Bronchial epithelial cell (primary cell): ENCODE measurements around the gene VSIR. TPM values are rescaled to one million over a fixed set of nuclear protein-coding genes. Genes with fewer than 3 reads are reported as not detected.
A peak's percentile ranks its signal among the peaks of the same experiment; 100 is the strongest.

Experiments
- DNase-seq: peaks from one replicate; pipeline ENCODE4 v3.0.0-alpha.2; 2010; ENCODE audit warnings: low read depth
- FAIRE-seq: peaks from 2 replicates; lab custom pipeline; 2011; peaks lifted over from hg19 to GRCh38; lab: Jason Lieb, UNC
- H3K27me3 ChIP-seq: 2 replicates; pipeline ENCODE4 v1.5.1; 2011; ENCODE audit warnings: low read length; ENCODE audit not compliant: control insufficient read depth, insufficient read depth
- H3K36me3 ChIP-seq: 2 replicates; pipeline ENCODE4 v1.5.1; 2011; ENCODE audit warnings: low read length; ENCODE audit not compliant: control insufficient read depth, insufficient read depth
- H3K4me3 ChIP-seq: 2 replicates; pipeline ENCODE4 v1.5.1; 2011; ENCODE audit warnings: mild to moderate bottlenecking, low read depth, low read length, control low read depth
- total RNA-seq: library from RNA; depleted of rRNA; stranded (reverse); fragments of >200 nt; gene quantifications from 2 replicates; pipeline ENCODE4 v1.2.1, GENCODE V29; 2014
- TF ChIP-seq, protein P1 (sequence below): IDR thresholded peaks from 2 replicates; pipeline ENCODE4 v1.5.1; 2011; ENCODE audit warnings: mild to moderate bottlenecking, moderate library complexity, low read length, control low read depth, inconsistent platforms; ENCODE audit not compliant: insufficient read depth, severe bottlenecking

VSIR gene
- total RNA-seq, 1 donor from 2014 or later: 7.9 TPM

DNA sequence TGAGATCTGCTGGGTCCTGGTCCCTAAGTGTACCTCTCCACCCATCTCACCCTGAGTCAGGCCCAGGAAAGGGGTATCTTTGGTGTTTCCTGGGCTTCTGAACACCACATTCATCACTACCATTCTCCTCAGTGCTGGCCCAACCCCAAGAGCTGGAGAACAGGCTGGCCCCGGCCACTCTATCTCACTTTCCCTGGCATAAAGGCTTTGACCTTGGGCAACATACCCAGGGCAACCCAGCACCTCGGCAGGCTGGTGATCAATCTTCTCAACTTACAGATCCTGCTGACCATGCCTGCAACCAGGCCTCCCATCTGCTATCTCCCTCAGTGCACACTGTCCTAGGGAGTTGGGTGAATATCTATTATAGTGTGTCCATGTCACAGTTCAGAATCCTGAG is 2.1 kb downstream of the VSIR start:
- Histone ChIP-seq H3K4me3 (no peak overlapping the region), H3K36me3 (no peaks in the 10 kb centered on the region), H3K27me3 (no peaks in the 10 kb centered on the region)
- TF ChIP-seq, protein P1, sequence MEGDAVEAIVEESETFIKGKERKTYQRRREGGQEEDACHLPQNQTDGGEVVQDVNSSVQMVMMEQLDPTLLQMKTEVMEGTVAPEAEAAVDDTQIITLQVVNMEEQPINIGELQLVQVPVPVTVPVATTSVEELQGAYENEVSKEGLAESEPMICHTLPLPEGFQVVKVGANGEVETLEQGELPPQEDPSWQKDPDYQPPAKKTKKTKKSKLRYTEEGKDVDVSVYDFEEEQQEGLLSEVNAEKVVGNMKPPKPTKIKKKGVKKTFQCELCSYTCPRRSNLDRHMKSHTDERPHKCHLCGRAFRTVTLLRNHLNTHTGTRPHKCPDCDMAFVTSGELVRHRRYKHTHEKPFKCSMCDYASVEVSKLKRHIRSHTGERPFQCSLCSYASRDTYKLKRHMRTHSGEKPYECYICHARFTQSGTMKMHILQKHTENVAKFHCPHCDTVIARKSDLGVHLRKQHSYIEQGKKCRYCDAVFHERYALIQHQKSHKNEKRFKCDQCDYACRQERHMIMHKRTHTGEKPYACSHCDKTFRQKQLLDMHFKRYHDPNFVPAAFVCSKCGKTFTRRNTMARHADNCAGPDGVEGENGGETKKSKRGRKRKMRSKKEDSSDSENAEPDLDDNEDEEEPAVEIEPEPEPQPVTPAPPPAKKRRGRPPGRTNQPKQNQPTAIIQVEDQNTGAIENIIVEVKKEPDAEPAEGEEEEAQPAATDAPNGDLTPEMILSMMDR: no peak
- no peak for FAIRE-seq
- DNase-seq: no peak

DNA sequence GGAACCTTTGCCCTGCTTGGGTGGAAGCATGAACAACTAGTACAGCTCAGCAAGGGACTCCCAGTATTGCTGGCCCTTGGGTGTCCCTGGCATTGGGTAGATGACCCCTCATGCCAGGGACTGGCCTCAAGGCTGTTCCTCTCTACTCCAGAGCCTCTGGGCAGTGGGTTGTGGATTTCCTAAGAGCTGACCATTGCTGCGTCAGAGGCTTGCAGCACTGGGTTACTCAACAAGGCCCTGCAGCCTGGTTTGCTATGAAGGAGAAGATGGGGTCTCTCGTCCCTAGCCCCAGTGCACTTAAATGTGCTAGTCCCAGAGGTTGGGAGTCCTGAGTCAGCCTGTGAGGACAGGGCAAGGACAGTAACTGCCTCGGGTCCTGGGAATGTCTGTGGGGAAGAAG is 2.5 kb downstream of the VSIR start:
- Histone ChIP-seq H3K36me3 (no peaks in the 10 kb centered on the region), H3K27me3 (no peaks in the 10 kb centered on the region), H3K4me3 (no peak overlapping the region)
- no peak for FAIRE-seq
- TF ChIP-seq, protein P1: no peak
- DNase-seq: no peak

DNA sequence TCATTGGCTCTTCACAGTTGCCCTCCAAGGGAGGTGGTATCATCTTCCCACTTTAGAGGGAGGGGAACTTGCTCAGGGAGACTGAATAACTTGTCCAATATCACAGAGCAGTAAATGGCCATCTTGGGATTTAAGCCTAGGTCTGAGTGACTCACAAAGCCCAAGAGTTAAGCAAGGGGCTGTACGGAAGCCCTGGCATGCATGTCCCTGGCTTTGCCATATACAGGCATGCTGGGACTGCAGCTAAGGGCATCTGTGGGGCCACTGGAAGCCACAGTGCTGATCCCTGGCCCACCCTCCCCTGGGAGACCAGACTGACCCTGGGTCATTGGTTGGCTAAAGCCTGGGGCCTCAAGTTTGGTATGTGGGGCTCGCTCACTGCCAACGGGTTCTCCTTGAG is 3.1 kb downstream of the VSIR start:
- DNase-seq: peak; percentile 20
- no peak for FAIRE-seq
- H3K36me3 ChIP-seq: no peaks in the 10 kb centered on the region
- TF ChIP-seq, protein P1: no peak
- H3K27me3 ChIP-seq: no peaks in the 10 kb centered on the region
- H3K4me3 ChIP-seq: no peak overlapping the region

DNA sequence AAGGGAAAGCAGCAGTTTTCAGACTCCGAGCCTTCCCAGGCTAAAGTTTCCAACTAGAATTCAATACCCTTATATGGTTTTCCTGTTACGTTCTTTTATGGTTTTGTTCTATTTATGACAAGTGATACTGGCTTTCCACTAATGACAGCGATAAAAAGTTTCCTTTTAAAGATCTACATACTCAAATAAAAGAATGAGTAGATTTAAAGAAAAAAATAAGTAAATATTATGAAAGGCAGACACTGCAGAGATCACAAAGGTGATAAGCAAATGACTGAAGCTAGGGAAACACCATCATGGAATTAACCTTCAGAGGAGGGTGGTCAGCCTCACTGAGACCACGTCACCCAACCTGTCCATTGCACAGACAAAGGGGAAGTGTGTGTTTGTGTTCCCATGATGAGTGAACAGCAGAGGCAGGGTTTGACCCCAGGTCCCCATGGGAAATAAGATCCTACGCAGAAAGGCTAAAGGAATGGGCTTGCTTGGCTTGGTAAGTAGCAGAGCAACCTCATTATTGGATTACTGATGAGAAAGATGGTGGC is 4.0 kb downstream of the VSIR start:
- Histone ChIP-seq H3K4me3 (no peak overlapping the region), H3K36me3 (no peaks in the 10 kb centered on the region), H3K27me3 (no peaks in the 10 kb centered on the region)
- DNase-seq (no peak), FAIRE-seq (no peak)
- TF ChIP-seq, protein P1: no peak

DNA sequence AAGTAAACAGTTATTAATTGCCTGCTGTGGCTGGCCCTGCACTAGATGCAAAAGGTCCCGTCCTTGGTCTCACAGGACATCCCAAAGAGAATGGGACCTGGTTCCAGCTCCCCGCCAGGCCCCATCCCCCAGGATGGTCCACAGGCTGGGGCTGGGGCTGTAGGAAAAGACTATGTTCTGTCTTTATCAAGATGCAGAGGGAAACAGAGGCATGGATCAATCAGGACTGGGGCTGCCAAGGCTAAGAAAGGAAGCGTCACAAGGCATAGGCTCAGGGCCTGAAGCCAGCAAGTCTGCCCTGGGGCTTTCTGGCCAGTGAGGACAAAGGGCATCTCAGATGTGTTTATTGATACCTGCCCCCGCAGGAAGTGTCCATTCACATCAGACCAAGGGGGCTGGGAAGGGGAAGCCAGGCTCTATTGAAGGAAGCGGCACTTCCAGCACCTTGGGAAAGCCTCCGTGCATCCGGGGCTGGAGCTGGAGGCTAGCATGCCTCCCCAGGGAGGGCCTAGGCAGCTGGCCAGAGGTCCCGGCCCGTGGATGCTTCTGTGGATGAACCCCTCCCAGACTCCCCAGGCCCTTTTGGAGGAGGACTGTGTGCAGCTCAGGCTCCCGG is 5.8 kb downstream of the VSIR start:
- Histone ChIP-seq H3K27me3 (no peaks in the 10 kb centered on the region), H3K4me3 (no peak overlapping the region), H3K36me3 (no peaks in the 10 kb centered on the region)
- TF ChIP-seq, protein P1: no peak
- no peak for DNase-seq
- FAIRE-seq: no peak
